ENCODE data around the gene ABCG2. TPM values are rescaled to one million over a fixed set of nuclear protein-coding genes. Genes with fewer than 3 reads are reported as not detected.

The ABCG2 gene
- total and polyA plus RNA-seq, 4 donors, result 15.8 to 64.2 (median 23.5) TPM

DNA sequence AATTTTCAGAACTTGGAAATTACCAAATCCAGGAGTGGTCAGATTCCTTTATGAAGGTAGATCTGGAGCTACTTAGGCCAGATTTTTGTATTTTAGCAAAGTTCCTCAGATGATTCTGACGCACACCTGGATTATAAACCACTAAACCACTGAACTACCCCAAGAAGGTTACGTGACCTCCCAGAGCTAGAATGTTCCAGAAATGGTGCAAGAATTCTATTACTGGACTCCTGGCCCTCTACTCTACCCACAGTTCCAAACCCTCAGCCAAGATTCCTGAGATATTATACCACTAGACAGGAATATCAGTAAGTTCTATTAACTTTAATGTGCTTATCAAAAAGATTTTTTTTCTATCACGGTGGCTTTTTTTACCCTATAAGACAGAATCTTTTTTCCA is 67.1 kb downstream of the ABCG2 start:
- Histone ChIP-seq H3K4me3 (ENCODE audit: low read depth, low read length) (no peak overlapping the region), H3K36me3 (ENCODE audit: control insufficient read depth, insufficient read depth, low read length) (no peaks in the 10 kb centered on the region), H3K9me3 (ENCODE audit: control insufficient read depth, insufficient read depth, low read length) (no peaks in the 10 kb centered on the region), H3K27me3 (ENCODE audit: control insufficient read depth, insufficient read depth, low read length) (no peaks in the 10 kb centered on the region), H3K27ac (ENCODE audit: low read depth, low read length) (no peak overlapping the region), H3K4me1 (ENCODE audit: control insufficient read depth, insufficient read depth, low read length) (no peaks in the 10 kb centered on the region)
- no peak for DNase-seq (ENCODE audit: low read depth in 4 of 6, low spot score in 6 of 6)
- WGBS (ENCODE audit: insufficient coverage), result 100% methylated on average over 2 of the region's 3 CpGs

DNA sequence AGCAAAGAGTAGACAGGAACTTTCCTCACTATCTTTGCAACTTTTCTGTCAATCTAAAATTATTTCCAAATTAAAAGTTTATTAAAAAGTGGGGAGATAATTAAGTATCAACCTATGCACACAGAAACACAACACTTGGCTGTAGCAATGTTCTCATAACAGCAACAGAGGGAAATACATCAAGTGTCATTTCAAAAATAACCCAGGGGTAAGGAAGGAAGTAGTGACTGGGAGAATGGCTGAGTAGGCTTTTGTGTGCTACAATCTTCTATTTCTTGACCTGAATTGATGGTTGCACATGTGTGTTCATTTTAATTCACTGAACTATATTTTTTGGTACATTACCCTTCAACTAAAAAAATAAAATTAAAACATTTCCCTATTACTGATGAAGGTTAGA is 67.5 kb downstream of the ABCG2 start:
- no peak for DNase-seq (ENCODE audit: low read depth in 4 of 6, low spot score in 6 of 6)
- Histone ChIP-seq H3K27me3 (ENCODE audit: control insufficient read depth, insufficient read depth, low read length) (no peaks in the 10 kb centered on the region), H3K36me3 (ENCODE audit: control insufficient read depth, insufficient read depth, low read length) (no peaks in the 10 kb centered on the region), H3K27ac (ENCODE audit: low read depth, low read length) (no peak overlapping the region), H3K4me3 (ENCODE audit: low read depth, low read length) (no peak overlapping the region), H3K9me3 (ENCODE audit: control insufficient read depth, insufficient read depth, low read length) (no peaks in the 10 kb centered on the region), H3K4me1 (ENCODE audit: control insufficient read depth, insufficient read depth, low read length) (no peaks in the 10 kb centered on the region)

DNA sequence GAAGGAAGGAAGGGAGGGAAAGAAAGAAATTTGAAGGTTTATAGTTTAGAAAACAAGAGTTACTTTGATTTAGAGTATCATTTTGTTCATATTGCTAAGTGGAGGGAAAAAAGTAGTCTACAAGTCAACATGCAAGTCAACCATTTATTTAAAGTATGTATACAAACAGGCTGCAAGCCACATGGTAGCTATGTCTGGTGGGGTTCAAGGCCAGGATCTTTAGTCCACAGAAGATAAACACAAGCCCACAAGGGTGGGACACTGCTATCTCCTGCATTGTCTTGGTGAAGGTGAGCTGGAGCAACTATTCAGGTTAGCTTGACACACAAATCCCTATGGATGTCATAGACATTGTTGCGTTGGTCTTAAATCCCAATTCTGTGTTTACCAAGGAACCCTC is 71.4 kb downstream of the ABCG2 start:
- Histone ChIP-seq H3K27me3 (ENCODE audit: control insufficient read depth, insufficient read depth, low read length) (no peaks in the 10 kb centered on the region), H3K36me3 (ENCODE audit: control insufficient read depth, insufficient read depth, low read length) (no peaks in the 10 kb centered on the region), H3K4me3 (ENCODE audit: low read depth, low read length) (no peak overlapping the region), H3K4me1 (ENCODE audit: control insufficient read depth, insufficient read depth, low read length) (no peaks in the 10 kb centered on the region), H3K27ac (ENCODE audit: low read depth, low read length) (no peak overlapping the region), H3K9me3 (ENCODE audit: control insufficient read depth, insufficient read depth, low read length) (no peaks in the 10 kb centered on the region)
- no peak for DNase-seq (ENCODE audit: low read depth in 4 of 6, low spot score in 6 of 6)
- no CpG with 5 or more reads among the region's 1 CpG for WGBS (ENCODE audit: insufficient coverage)

DNA sequence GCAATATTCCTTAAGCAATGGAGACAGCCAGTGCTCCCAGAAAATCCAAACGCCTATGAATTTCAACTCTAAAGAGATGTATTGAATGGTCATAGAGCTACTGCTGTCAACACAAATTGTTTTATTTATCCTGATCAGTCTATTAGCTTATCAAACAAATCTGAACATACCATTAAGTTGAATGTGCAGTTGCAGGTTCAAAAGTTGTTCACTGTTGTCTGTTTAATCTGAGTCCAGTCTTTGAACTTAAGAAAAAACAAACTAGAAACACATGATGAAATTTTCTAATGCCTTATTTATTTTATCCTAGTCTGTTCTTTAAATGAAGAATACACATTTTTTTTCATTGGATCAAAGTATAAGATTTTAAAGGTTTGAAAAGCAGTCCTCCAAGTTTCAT is 77.8 kb downstream of the ABCG2 start:
- Histone ChIP-seq H3K4me1 (ENCODE audit: control insufficient read depth, insufficient read depth, low read length) (no peaks in the 10 kb centered on the region), H3K36me3 (ENCODE audit: control insufficient read depth, insufficient read depth, low read length) (no peaks in the 10 kb centered on the region), H3K4me3 (ENCODE audit: low read depth, low read length) (no peak overlapping the region), H3K9me3 (ENCODE audit: control insufficient read depth, insufficient read depth, low read length) (no peaks in the 10 kb centered on the region), H3K27ac (ENCODE audit: low read depth, low read length) (no peak overlapping the region), H3K27me3 (ENCODE audit: control insufficient read depth, insufficient read depth, low read length) (no peaks in the 10 kb centered on the region)
- DNase-seq (ENCODE audit: low read depth in 4 of 6, low spot score in 6 of 6), result no peak
- no CpG with 5 or more reads among the region's 1 CpG for WGBS (ENCODE audit: insufficient coverage)

DNA sequence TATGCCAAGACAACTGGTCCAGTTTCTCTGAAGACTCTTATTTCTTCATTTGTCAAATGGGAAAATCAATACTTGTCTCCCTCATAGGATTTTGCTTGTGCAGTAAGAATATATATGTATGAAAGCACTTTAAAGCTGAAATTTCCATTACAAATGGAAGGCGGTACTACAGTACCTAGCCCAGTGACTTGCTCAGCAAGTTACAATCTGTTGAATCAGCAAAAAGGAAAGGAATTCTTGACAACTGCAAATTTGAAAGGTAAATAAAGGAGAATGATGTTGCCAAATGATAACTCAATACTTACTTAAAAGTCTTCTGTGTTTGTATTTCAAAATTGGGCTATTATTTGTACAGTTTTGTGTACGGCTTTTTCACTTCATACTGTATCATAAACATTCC is 79.9 kb downstream of the ABCG2 start:
- Histone ChIP-seq H3K27me3 (ENCODE audit: control insufficient read depth, insufficient read depth, low read length) (no peaks in the 10 kb centered on the region), H3K36me3 (ENCODE audit: control insufficient read depth, insufficient read depth, low read length) (peaks cover 12% of the 10 kb centered on the region)
- no CpG with 5 or more reads among the region's 2 CpGs for WGBS (ENCODE audit: insufficient coverage)

DNA sequence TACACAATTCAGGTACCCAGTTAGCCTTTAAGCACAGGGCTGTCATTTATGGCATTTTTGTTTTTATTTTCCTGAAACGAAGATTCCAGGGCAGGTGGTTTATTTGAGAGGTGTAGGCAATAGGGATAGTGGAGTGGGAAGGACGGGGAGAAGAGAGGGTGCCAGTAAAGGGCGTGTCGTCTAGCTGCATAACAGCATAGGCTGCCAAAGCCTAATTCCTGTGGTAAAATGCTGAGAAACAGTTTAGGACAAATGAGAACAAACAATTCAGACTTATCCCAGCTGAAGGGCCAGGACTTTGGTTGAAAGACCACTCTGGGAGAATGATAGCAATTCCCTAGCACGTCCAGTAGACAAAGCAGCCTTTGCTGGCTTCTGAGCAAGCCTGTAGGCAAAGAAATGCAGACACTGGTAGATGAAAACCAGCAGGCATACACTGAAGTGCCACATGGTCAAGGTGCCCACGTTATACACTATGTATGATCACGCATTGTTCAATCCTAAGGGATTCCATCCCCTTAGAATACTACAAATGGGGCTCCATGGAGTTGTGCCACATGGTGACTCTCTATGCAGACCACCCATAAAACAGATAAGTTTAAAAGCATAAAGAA is 80.4 kb downstream of the ABCG2 start:
- no peak for DNase-seq (ENCODE audit: low read depth in 4 of 6, low spot score in 6 of 6)
- no peak overlapping the region for H3K27ac ChIP-seq (ENCODE audit: low read depth, low read length)
- H3K9me3 ChIP-seq (ENCODE audit: control insufficient read depth, insufficient read depth, low read length), result no peaks in the 10 kb centered on the region
- H3K4me3 ChIP-seq (ENCODE audit: low read depth, low read length), result no peak overlapping the region
- H3K4me1 ChIP-seq (ENCODE audit: control insufficient read depth, insufficient read depth, low read length), result no peaks in the 10 kb centered on the region
- peaks cover 17% of the 10 kb centered on the region for H3K36me3 ChIP-seq (ENCODE audit: control insufficient read depth, insufficient read depth, low read length)
- 82% methylated on average over 6 of the region's 7 CpGs for whole genome bisulfite sequencing (ENCODE audit: insufficient coverage)
- H3K27me3 ChIP-seq (ENCODE audit: control insufficient read depth, insufficient read depth, low read length), result no peaks in the 10 kb centered on the region

More for the DNA sequence above, 79.9 kb downstream of the ABCG2 start:
- no peaks in the 10 kb centered on the region for H3K9me3 ChIP-seq (ENCODE audit: control insufficient read depth, insufficient read depth, low read length)
- peak in 1 of 6 donors; percentile 10 for DNase-seq (ENCODE audit: low read depth in 4 of 6, low spot score in 6 of 6)
- H3K4me3 ChIP-seq (ENCODE audit: low read depth, low read length), result no peak overlapping the region
- no peaks in the 10 kb centered on the region for H3K4me1 ChIP-seq (ENCODE audit: control insufficient read depth, insufficient read depth, low read length)
- H3K27ac ChIP-seq (ENCODE audit: low read depth, low read length), result no peak overlapping the region

DNA sequence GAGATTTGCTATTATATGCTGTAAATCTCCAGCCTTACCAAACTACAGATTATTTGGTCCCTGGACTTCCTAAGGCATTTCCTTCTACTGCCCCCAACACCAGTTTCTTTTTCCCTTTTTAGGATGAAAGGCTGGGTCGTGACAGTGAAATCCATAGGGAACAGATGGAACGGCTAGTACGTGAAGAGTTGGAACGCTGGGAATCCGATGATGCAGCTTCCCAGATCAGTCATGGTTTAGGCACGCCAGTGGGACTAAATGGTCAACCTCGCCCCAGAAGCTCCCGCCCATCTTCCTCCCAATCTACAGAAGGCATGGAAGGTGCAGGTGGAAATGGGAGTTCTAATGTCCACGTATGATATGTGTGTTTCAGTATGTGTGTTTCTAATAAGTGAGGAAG is 83.1 kb downstream of the ABCG2 start:
- Histone ChIP-seq H3K9me3 (ENCODE audit: control insufficient read depth, insufficient read depth, low read length) (no peaks in the 10 kb centered on the region), H3K4me1 (ENCODE audit: control insufficient read depth, insufficient read depth, low read length) (no peaks in the 10 kb centered on the region), H3K36me3 (ENCODE audit: control insufficient read depth, insufficient read depth, low read length) (peaks cover 40% of the 10 kb centered on the region), H3K27ac (ENCODE audit: low read depth, low read length) (no peak overlapping the region), H3K27me3 (ENCODE audit: control insufficient read depth, insufficient read depth, low read length) (no peaks in the 10 kb centered on the region), H3K4me3 (ENCODE audit: low read depth, low read length) (no peak overlapping the region)
- 98% methylated on average over 5 of the region's 9 CpGs for WGBS (ENCODE audit: insufficient coverage)
- no peak for DNase-seq (ENCODE audit: low read depth in 4 of 6, low spot score in 6 of 6)

DNA sequence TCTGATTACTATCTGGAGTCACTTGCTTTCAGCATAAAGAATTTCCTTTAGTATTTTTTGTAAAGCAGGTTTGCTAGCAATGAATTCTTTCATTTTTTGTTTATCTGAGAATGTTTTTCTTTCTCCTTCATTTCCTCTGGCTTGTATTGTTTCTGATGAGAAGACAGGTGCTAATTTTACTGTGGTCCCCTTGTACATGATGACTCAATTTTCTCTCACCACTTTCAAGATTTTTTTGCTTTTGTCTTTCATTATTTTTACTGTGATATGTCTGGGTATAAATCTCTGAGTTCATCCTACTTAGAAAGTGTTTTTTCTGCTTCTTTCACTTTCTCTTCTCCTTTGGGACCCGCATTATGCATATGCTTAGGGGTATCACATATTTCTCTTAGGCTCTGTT is 88.4 kb downstream of the ABCG2 start:
- no peaks in the 10 kb centered on the region for H3K27me3 ChIP-seq (ENCODE audit: control insufficient read depth, insufficient read depth, low read length)
- H3K27ac ChIP-seq (ENCODE audit: low read depth, low read length), result no peak overlapping the region
- H3K4me1 ChIP-seq (ENCODE audit: control insufficient read depth, insufficient read depth, low read length), result no peaks in the 10 kb centered on the region
- no peak overlapping the region for H3K4me3 ChIP-seq (ENCODE audit: low read depth, low read length)
- no peak for DNase-seq (ENCODE audit: low read depth in 4 of 6, low spot score in 6 of 6)
- H3K36me3 ChIP-seq (ENCODE audit: control insufficient read depth, insufficient read depth, low read length), result peaks cover 59% of the 10 kb centered on the region
- H3K9me3 ChIP-seq (ENCODE audit: control insufficient read depth, insufficient read depth, low read length), result peaks cover 3% of the 10 kb centered on the region
- WGBS (ENCODE audit: insufficient coverage), result no CpG with 5 or more reads among the region's 1 CpG

DNA sequence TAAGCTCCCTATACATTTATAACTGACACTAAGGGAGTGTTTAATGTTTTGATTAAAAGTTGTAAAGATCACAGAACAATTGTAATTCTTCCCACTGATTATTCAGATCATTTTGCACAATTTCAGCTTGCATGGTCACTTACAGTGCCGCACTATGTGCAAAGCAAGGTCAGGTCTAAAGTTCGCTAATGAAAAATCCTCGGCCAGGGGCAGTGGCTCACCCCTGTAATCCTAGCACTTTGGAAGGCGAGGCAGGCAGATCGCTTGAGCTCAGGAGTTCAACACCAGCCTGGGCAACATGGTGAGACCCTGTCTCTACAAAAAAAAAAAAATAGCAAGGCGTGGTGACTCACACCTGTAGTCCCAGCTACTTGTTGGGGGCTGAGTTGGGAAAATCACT is 94.0 kb downstream of the ABCG2 start:
- no peaks in the 10 kb centered on the region for H3K27me3 ChIP-seq (ENCODE audit: control insufficient read depth, insufficient read depth, low read length)
- H3K36me3 ChIP-seq (ENCODE audit: control insufficient read depth, insufficient read depth, low read length), result peaks cover 37% of the 10 kb centered on the region
- H3K4me1 ChIP-seq (ENCODE audit: control insufficient read depth, insufficient read depth, low read length), result no peaks in the 10 kb centered on the region
- H3K9me3 ChIP-seq (ENCODE audit: control insufficient read depth, insufficient read depth, low read length), result peaks cover 3% of the 10 kb centered on the region
- WGBS (ENCODE audit: insufficient coverage), result 90% methylated on average over 5 of the region's 6 CpGs
- H3K27ac ChIP-seq (ENCODE audit: low read depth, low read length), result no peak overlapping the region
- H3K4me3 ChIP-seq (ENCODE audit: low read depth, low read length), result no peak overlapping the region
- DNase-seq (ENCODE audit: low read depth in 4 of 6, low spot score in 6 of 6), result no peak

DNA sequence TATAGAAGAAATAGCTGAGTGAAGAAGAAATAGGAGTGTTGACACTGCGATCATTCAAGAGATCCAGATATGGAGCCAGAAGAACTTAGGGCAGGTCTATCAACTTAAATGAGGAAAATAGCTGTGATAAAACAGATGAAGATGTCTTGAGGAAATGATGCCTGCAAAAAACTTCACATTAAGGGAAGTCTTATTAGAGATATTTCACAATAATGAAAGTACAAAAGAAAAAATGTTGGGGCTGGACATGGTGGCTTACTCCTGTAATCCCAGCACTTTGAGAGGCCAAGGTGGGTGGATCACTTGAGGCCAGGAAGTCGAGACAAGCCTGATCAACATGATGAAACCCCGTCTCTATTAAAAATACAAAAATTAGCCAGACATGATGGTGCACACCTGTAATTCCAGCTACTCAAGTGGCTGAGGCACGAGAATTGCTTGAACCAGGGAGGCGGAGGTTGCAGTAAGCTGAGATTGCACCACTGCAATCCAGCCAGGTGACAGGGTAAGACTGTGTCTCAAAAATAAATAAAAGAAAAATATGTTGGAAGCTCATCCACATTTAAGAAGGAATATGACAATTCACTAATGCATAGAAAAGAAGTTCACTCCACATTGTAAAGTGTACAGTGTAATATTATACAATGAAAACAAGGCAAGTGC is 94.7 kb downstream of the ABCG2 start:
- Histone ChIP-seq H3K4me3 (ENCODE audit: low read depth, low read length) (no peak overlapping the region), H3K27ac (ENCODE audit: low read depth, low read length) (no peak overlapping the region), H3K27me3 (ENCODE audit: control insufficient read depth, insufficient read depth, low read length) (no peaks in the 10 kb centered on the region), H3K36me3 (ENCODE audit: control insufficient read depth, insufficient read depth, low read length) (peaks cover 37% of the 10 kb centered on the region), H3K4me1 (ENCODE audit: control insufficient read depth, insufficient read depth, low read length) (no peaks in the 10 kb centered on the region), H3K9me3 (ENCODE audit: control insufficient read depth, insufficient read depth, low read length) (peaks cover 3% of the 10 kb centered on the region)
- DNase-seq (ENCODE audit: low read depth in 4 of 6, low spot score in 6 of 6), result no peak
- WGBS (ENCODE audit: insufficient coverage), result 94% methylated on average over 3 of the region's 5 CpGs

Measured in spinal cord (tissue), 10 donors.